AG10803 (cell line): ENCODE measurements around the gene RANBP17.

ENCODE experiments used
- DNase-seq: peaks from one replicate; pipeline ENCODE4 v3.0.0; 2010; ENCODE audit warnings: low read depth
- H3K4me3 ChIP-seq: 2 replicates; pipeline ENCODE4 v1.5.1; 2011; ENCODE audit warnings: mild to moderate bottlenecking, low read length, control low read depth
- CTCF ChIP-seq: conservative IDR thresholded peaks from 2 replicates; pipeline ENCODE4 v1.5.1; 2011; ENCODE audit warnings: mild to moderate bottlenecking, low read length, control low read depth, inconsistent platforms

Gene RANBP17

GRCh38 chr5:171344936-171345608, 483.3 kb downstream of the RANBP17 start:
- no peak for DNase-seq

More at GRCh38 chr5:171344936-171345608, 483.3 kb downstream of the RANBP17 start:
- TF ChIP-seq CTCF = no peak
- no peak overlapping the region for H3K4me3 ChIP-seq
